ENCODE measurements around the gene SENP2.

Gene SENP2

GRCh38 chr3:185680231-185680630 is 94.1 kb downstream of the SENP2 start:
- no peak for DNase-seq

All from right kidney (tissue), 1 donor.